ENCODE data around the gene MAN2A2. TPM values are rescaled to one million over a fixed set of nuclear protein-coding genes. Genes with fewer than 3 reads are reported as not detected.

Gene MAN2A2
- 115 and 133 TPM in 2 replicates for total RNA-seq

- peaks cover 26% of the 10 kb centered on the region for H3K4me1 Mint-ChIP-seq
- H3K4me3 Mint-ChIP-seq = peak within 1 kb of the TSS; percentile 87
- H3K36me3 Mint-ChIP-seq (ENCODE audit: low read depth) = peaks cover 34% of the 10 kb centered on the region
- ATAC-seq (ENCODE audit: low read depth) = peak; percentile 64
- H3K9me3 Mint-ChIP-seq = no peaks in the 10 kb centered on the region
- ChIA-PET CTCF (interaction anchor here (0.6 to 12.5 kb wide), 9 partner anchors 17 to 277 kb away, joined by 3 to 193 read pairs (median 4); partner anchors contain the start of genes HDDC3 and UNC45A), POLR2A (interaction anchor here (0.5 to 12.7 kb wide), 21 partner anchors 11 to 669 kb away, joined by 3 to 213 read pairs (median 4); partner anchors contain the start of genes BLM, CIB1, FES and FURIN)
- peak; percentile 64 for DNase-seq
- H3K27me3 Mint-ChIP-seq = no peaks in the 10 kb centered on the region
- intact Hi-C loops (cut with micrococcal nuclease) = loop anchor here (1.0 to 5.0 kb wide), 3 partner anchors 12 to 346 kb away; no protein-coding TSS in a partner anchor
- peak within 1 kb of the TSS; percentile 86 for H3K27ac Mint-ChIP-seq
- no peak for TF ChIP-seq CTCF (IDR thresholded peaks at IDR 0.05)
These were observed at the start of gene MAN2A2 for GRCh38 chr15:90902840-90903732. TSS of gene MAN2A2 (plus strand) at chr15:90903302. CDS start at chr15:90904208, 906 bp downstream.

- intact Hi-C loops (cut with micrococcal nuclease) = no loop called here
- Mint-ChIP-seq H3K4me1 (peaks cover 77% of the 10 kb centered on the region), H3K27ac (no peak overlapping the region), H3K27me3 (no peaks in the 10 kb centered on the region), H3K4me3 (no peak overlapping the region), H3K36me3 (ENCODE audit: low read depth) (no peaks in the 10 kb centered on the region), H3K9me3 (no peaks in the 10 kb centered on the region)
- DNase-seq = no peak
- TF ChIP-seq CTCF (IDR thresholded peaks at IDR 0.05) = no peak
- ChIA-PET CTCF (no interaction called here), POLR2A (interaction anchor here (0.6 to 1.8 kb wide), 9 partner anchors 10 to 467 kb away, joined by 3 to 21 read pairs (median 5); partner anchors contain the start of gene IQGAP1)
- no peak for ATAC-seq (ENCODE audit: low read depth)
These were observed 48.0 kb upstream of the MAN2A2 start for GRCh38 chr15:90855139-90855538.

GRCh38 chr15:90857337-90857736, 45.8 kb upstream of the MAN2A2 start:
- TF ChIP-seq CTCF (IDR thresholded peaks at IDR 0.05) = no peak
- H3K4me3 Mint-ChIP-seq = no peak overlapping the region
- peak overlapping the region; percentile 68 for H3K27ac Mint-ChIP-seq
- no peaks in the 10 kb centered on the region for H3K27me3 Mint-ChIP-seq
- intact Hi-C loops (cut with micrococcal nuclease) = no loop called here
- H3K36me3 Mint-ChIP-seq (ENCODE audit: low read depth) = no peaks in the 10 kb centered on the region
- ChIA-PET POLR2A (interaction anchor here (2.0 kb wide), 1 partner anchor 11 kb away, joined by 6 read pairs; the partner anchor contains the start of gene FURIN), CTCF (interaction anchor here (1.1 kb wide), 1 partner anchor 28 kb away, joined by 4 read pairs; no protein-coding TSS in a partner anchor)
- no peak for DNase-seq
- peaks cover 60% of the 10 kb centered on the region for H3K4me1 Mint-ChIP-seq
- H3K9me3 Mint-ChIP-seq = no peaks in the 10 kb centered on the region
- no peak for ATAC-seq (ENCODE audit: low read depth)

- intact Hi-C loops (cut with micrococcal nuclease) = no loop called here
- TF ChIP-seq CTCF (IDR thresholded peaks at IDR 0.05) = no peak
- Mint-ChIP-seq H3K36me3 (ENCODE audit: low read depth) (no peaks in the 10 kb centered on the region), H3K9me3 (no peaks in the 10 kb centered on the region), H3K27ac (peak overlapping the region; percentile 30), H3K27me3 (no peaks in the 10 kb centered on the region), H3K4me3 (no peak overlapping the region), H3K4me1 (peaks cover 54% of the 10 kb centered on the region)
- no peak for ATAC-seq (ENCODE audit: low read depth)
- no peak for DNase-seq
- CTCF ChIA-PET = interaction anchor here (1.1 kb wide), 1 partner anchor 28 kb away, joined by 4 read pairs; no protein-coding TSS in a partner anchor
- POLR2A ChIA-PET = interaction anchor here (2.0 kb wide), 2 partner anchors 10 to 14 kb away, joined by 4 to 6 read pairs; partner anchors contain the start of gene FURIN
These were observed 45.1 kb upstream of the MAN2A2 start for GRCh38 chr15:90857883-90858443.
